ENCODE measurements around the gene THTPA. TPM values are rescaled to one million over a fixed set of nuclear protein-coding genes. Genes with fewer than 3 reads are reported as not detected.
"Not testable (repeated sequence)": the region's sequence is repeated elsewhere in the genome, so short reads cannot be mapped to it uniquely, and the experiment has no call there.

The THTPA gene
- total RNA-seq, 2 donors from 2014 or later: 13.0 to 17.0 TPM

DNA sequence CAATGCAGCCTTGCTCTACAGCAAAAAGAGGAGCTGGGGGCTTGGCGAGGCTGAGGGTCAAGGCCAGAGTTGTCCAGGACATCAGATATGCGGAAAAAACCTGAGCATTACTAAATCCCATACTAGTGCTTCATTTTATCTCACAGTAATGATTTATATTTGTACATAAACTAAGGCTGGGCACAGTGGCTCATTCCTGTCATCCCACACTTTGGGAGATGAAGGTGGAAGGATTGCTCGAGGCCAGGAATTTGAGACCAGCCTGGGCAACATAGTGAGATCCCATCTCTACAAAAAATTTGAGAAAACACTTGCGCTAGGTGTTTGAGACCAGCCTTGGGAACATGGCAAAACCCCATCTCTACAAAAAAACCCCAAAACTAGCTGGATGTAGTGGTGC is 34.1 kb downstream of the THTPA start:
- WGBS, 2 experiments (ENCODE audit: insufficient coverage in 1 of 2, insufficient read length in 1 of 2): 88 to 94% methylated on average over 1 to 4 of the region's 4 CpGs
- Histone ChIP-seq H3K9me3 (ENCODE audit: control insufficient read depth, low read length) (peaks cover 7% of the 10 kb centered on the region), H3K27ac (ENCODE audit: low read depth, low read length) (no peak overlapping the region), H3K4me1 (ENCODE audit: control insufficient read depth, insufficient read depth, low read length) (no peaks in the 10 kb centered on the region), H3K9ac (ENCODE audit: extremely low read depth, low read length, poor library complexity, severe bottlenecking) (no peak overlapping the region), H3K36me3 (ENCODE audit: control insufficient read depth, insufficient read depth, low read length) (no peaks in the 10 kb centered on the region), H3K4me3 (ENCODE audit: low read length) (no peak overlapping the region), H3K27me3 (ENCODE audit: control insufficient read depth, insufficient read depth, low read length, poor library complexity, severe bottlenecking) (no peaks in the 10 kb centered on the region)
- Mint-ChIP-seq H3K9me3 (peaks cover 9% of the 10 kb centered on the region), H3K27ac (no peak overlapping the region), H3K27me3 (ENCODE audit: insufficient read depth) (peaks cover 19% of the 10 kb centered on the region), H3K4me3 (no peak overlapping the region), H3K4me1 (peaks cover 6% of the 10 kb centered on the region), H3K36me3 (ENCODE audit: low read depth) (no peaks in the 10 kb centered on the region)
- no peak for DNase-seq
- TF ChIP-seq, protein P1, sequence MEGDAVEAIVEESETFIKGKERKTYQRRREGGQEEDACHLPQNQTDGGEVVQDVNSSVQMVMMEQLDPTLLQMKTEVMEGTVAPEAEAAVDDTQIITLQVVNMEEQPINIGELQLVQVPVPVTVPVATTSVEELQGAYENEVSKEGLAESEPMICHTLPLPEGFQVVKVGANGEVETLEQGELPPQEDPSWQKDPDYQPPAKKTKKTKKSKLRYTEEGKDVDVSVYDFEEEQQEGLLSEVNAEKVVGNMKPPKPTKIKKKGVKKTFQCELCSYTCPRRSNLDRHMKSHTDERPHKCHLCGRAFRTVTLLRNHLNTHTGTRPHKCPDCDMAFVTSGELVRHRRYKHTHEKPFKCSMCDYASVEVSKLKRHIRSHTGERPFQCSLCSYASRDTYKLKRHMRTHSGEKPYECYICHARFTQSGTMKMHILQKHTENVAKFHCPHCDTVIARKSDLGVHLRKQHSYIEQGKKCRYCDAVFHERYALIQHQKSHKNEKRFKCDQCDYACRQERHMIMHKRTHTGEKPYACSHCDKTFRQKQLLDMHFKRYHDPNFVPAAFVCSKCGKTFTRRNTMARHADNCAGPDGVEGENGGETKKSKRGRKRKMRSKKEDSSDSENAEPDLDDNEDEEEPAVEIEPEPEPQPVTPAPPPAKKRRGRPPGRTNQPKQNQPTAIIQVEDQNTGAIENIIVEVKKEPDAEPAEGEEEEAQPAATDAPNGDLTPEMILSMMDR (conservative IDR thresholded peaks at IDR 0.05): no peak

DNA sequence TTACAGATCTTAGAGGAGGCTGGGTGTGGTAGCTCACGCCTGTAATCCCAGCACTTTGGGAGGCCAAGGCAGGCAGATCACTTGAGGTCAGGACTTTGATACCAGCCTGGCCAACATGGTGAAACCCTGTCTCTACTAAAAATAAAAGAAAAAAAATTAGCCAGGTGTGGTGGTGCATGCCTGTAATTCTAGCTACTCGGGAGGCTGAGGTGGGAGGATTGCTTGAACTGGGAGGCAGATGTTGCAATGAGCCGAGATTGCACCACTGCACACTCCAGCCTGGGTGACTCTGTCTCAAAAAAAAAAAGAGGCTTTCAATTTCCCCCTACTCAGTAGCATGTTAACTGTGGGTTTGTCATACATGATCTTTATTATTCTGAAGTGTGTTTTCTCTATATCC is 38.1 kb downstream of the THTPA start:
- not testable (repeated sequence) for H3K27ac Mint-ChIP-seq; H3K9me3 ChIP-seq (ENCODE audit: control insufficient read depth, low read length); H3K9me3 Mint-ChIP-seq; DNase-seq; H3K4me1 Mint-ChIP-seq; H3K4me1 ChIP-seq (ENCODE audit: control insufficient read depth, insufficient read depth, low read length); H3K9ac ChIP-seq (ENCODE audit: extremely low read depth, low read length, poor library complexity, severe bottlenecking); H3K27ac ChIP-seq (ENCODE audit: low read depth, low read length); H3K4me3 ChIP-seq (ENCODE audit: low read length); H3K27me3 ChIP-seq (ENCODE audit: control insufficient read depth, insufficient read depth, low read length, poor library complexity, severe bottlenecking); H3K36me3 Mint-ChIP-seq (ENCODE audit: low read depth); H3K27me3 Mint-ChIP-seq (ENCODE audit: insufficient read depth); H3K4me3 Mint-ChIP-seq; H3K36me3 ChIP-seq (ENCODE audit: control insufficient read depth, insufficient read depth, low read length)
- 90 to 92% methylated on average over 2 to 3 of the region's 3 CpGs for WGBS, 2 experiments (ENCODE audit: insufficient coverage in 1 of 2, insufficient read length in 1 of 2)

DNA sequence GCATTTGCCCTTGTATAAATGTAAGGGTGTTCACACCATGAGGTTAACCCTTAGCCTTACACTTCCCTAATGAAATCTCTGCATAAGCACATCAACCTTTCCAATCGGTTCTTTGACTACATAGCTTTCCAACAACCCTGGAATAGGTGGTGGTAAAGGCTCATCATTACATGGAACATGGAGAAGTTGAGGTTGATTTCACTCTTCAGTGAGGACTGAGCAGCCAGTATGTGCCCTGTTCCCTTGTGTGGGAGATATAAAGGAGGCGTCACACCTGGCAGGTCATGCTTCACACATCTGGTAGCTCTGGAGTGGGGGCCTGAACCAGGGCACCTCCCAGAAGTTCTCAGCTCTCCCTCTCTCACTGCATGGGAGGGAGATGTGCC is 44.2 kb downstream of the THTPA start:
- H3K27me3 ChIP-seq (ENCODE audit: control insufficient read depth, insufficient read depth, low read length, poor library complexity, severe bottlenecking): no peaks in the 10 kb centered on the region
- H3K4me1 Mint-ChIP-seq: no peaks in the 10 kb centered on the region
- peaks cover 2% of the 10 kb centered on the region for H3K9me3 Mint-ChIP-seq

More for the DNA sequence above, 44.2 kb downstream of the THTPA start:
- DNase-seq: no peak
- no peak overlapping the region for H3K27ac ChIP-seq (ENCODE audit: low read depth, low read length)
- Mint-ChIP-seq H3K27ac (no peak overlapping the region), H3K4me3 (no peak overlapping the region), H3K27me3 (ENCODE audit: insufficient read depth) (peaks cover 7% of the 10 kb centered on the region), H3K36me3 (ENCODE audit: low read depth) (no peaks in the 10 kb centered on the region)
- 84% methylated on average over 2 of the region's 2 CpGs; no CpG with 5 or more reads in 1 of the 2 experiments for WGBS, 2 experiments (ENCODE audit: insufficient coverage in 1 of 2, insufficient read length in 1 of 2)
- no peak overlapping the region for H3K9ac ChIP-seq (ENCODE audit: extremely low read depth, low read length, poor library complexity, severe bottlenecking)
- H3K4me3 ChIP-seq (ENCODE audit: low read length): no peak overlapping the region
- H3K9me3 ChIP-seq (ENCODE audit: control insufficient read depth, low read length): peaks cover 12% of the 10 kb centered on the region
- no peaks in the 10 kb centered on the region for H3K36me3 ChIP-seq (ENCODE audit: control insufficient read depth, insufficient read depth, low read length)
- H3K4me1 ChIP-seq (ENCODE audit: control insufficient read depth, insufficient read depth, low read length): peaks cover 4% of the 10 kb centered on the region
- TF ChIP-seq, protein P1 (conservative IDR thresholded peaks at IDR 0.05): no peak

All from endodermal cell (in vitro differentiated cells).